HEK293T (cell line): ENCODE measurements around the gene GSDME.

Experiments
- CTCF ChIA-PET: fragments of 350-600 bp; formaldehyde crosslinking; extraction: SDS; loops from one replicate; lab custom pipeline; 2021; ENCODE audit warnings: antibody characterized with exemption, inconsistent platforms; lab: Yijun Ruan, JAX
- POLR2A ChIA-PET: fragments of 350-600 bp; formaldehyde crosslinking; extraction: SDS; loops from one replicate; lab custom pipeline; 2020; ENCODE audit warnings: antibody characterized with exemption, inconsistent platforms; lab: Yijun Ruan, JAX
- DNase-seq: peaks from one replicate; pipeline ENCODE4 v3.0.0; 2012; ENCODE audit warnings: mixed read lengths; ENCODE audit errors: extremely low spot score
- ARNT ChIP-seq: fragments of 450-650 bp; IDR thresholded peaks from 2 replicates; pipeline ENCODE4 v1.6.1; 2017; ENCODE audit warnings: mild to moderate bottlenecking
- BHLHE40 ChIP-seq: fragments of 450-650 bp; IDR thresholded peaks from 2 replicates; pipeline ENCODE4 v1.6.1; 2016; ENCODE audit warnings: mild to moderate bottlenecking, moderate library complexity, borderline replicate concordance
- CTBP1 ChIP-seq: fragments of 450-650 bp; IDR thresholded peaks from 2 replicates; pipeline ENCODE4 v1.6.1; 2016; ENCODE audit warnings: borderline replicate concordance
- ELF4 ChIP-seq: fragments of 450-650 bp; IDR thresholded peaks from 2 replicates; pipeline ENCODE4 v1.6.1; 2017; ENCODE audit warnings: antibody characterized with exemption
- FOXA1 ChIP-seq: fragments of 450-650 bp; IDR thresholded peaks from 2 replicates; pipeline ENCODE4 v1.6.1; 2016; ENCODE audit warnings: mild to moderate bottlenecking
- FOXK2 ChIP-seq: fragments of 450-650 bp; IDR thresholded peaks from 2 replicates; pipeline ENCODE4 v1.6.1; 2016; ENCODE audit warnings: mild to moderate bottlenecking
- FOXM1 ChIP-seq: fragments of 450-650 bp; IDR thresholded peaks from 2 replicates; pipeline ENCODE4 v1.6.1; 2017; ENCODE audit warnings: mild to moderate bottlenecking, borderline replicate concordance
- HDGF ChIP-seq: fragments of 450-650 bp; IDR thresholded peaks from 2 replicates; pipeline ENCODE4 v1.6.1; 2017; ENCODE audit warnings: antibody characterized with exemption, borderline replicate concordance
- L3MBTL2 ChIP-seq: fragments of 450-650 bp; conservative IDR thresholded peaks from 2 replicates; pipeline ENCODE4 v1.6.1; 2016; ENCODE audit warnings: mild to moderate bottlenecking
- LEF1 ChIP-seq: fragments of 450-650 bp; IDR thresholded peaks from 2 replicates; pipeline ENCODE4 v1.6.1; 2017; ENCODE audit warnings: mild to moderate bottlenecking, borderline replicate concordance
- NFRKB ChIP-seq: fragments of 450-650 bp; IDR thresholded peaks from 2 replicates; pipeline ENCODE4 v1.6.1; 2016; ENCODE audit warnings: mild to moderate bottlenecking, moderate library complexity
- SP1 ChIP-seq: fragments of 450-650 bp; IDR thresholded peaks from 2 replicates; pipeline ENCODE4 v1.6.1; 2017
- SUZ12 ChIP-seq: fragments of 450-650 bp; IDR thresholded peaks from 2 replicates; pipeline ENCODE4 v1.6.1; 2016; ENCODE audit warnings: mild to moderate bottlenecking
- TARDBP ChIP-seq: fragments of 450-650 bp; IDR thresholded peaks from 2 replicates; pipeline ENCODE4 v1.6.1; 2016
- ZNF384 ChIP-seq: fragments of 450-650 bp; IDR thresholded peaks from 2 replicates; pipeline ENCODE4 v1.6.1; 2016
- TF ChIP-seq, protein P1 (sequence below): fragments of 450-650 bp; IDR thresholded peaks from 2 replicates; pipeline ENCODE4 v1.6.1; 2016

The GSDME gene

GRCh38 chr7:24728503-24729364 is 28.5 kb downstream of the GSDME start:
- DNase-seq, result no peak
- ChIA-PET POLR2A (no interaction called here), CTCF (no interaction called here)
- TF ChIP-seq ZNF384 (no peak), LEF1 (no peak), NFRKB (no peak), SP1 (no peak), FOXK2 (no peak), TARDBP (no peak), FOXA1 (no peak), ELF4 (no peak), CTBP1 (no peak), L3MBTL2 (no peak)

DNA sequence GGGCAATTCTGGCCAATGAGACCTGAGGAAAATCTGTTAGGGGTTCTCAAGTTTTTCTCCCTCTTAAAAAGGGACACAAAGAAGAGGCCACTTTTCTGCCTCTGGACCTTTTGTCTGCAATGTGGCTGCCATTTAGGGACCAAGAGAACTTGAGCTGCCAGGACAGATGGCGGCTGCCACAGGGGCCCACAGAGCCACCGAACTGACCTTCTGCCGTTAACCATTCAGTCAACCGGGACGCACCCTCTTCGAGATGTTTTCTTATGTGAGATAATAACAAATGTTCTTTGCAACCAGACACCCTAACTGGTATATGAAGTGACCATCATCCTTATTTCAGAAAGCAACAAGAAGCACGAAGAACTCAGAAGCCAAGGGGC is 29.2 kb downstream of the GSDME start:
- TF ChIP-seq TARDBP, result no peak
- no peak for TF ChIP-seq ELF4
- TF ChIP-seq, protein P1, sequence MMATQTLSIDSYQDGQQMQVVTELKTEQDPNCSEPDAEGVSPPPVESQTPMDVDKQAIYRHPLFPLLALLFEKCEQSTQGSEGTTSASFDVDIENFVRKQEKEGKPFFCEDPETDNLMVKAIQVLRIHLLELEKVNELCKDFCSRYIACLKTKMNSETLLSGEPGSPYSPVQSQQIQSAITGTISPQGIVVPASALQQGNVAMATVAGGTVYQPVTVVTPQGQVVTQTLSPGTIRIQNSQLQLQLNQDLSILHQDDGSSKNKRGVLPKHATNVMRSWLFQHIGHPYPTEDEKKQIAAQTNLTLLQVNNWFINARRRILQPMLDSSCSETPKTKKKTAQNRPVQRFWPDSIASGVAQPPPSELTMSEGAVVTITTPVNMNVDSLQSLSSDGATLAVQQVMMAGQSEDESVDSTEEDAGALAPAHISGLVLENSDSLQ, result no peak
- TF ChIP-seq SP1, result no peak
- no peak for TF ChIP-seq L3MBTL2
- no peak for TF ChIP-seq SUZ12
- TF ChIP-seq BHLHE40, result no peak
- no peak for TF ChIP-seq CTBP1
- TF ChIP-seq ZNF384, result no peak
- no peak for TF ChIP-seq NFRKB
- no peak for TF ChIP-seq FOXA1
- TF ChIP-seq FOXM1, result no peak
- ChIA-PET CTCF (no interaction called here), POLR2A (no interaction called here)
- no peak for DNase-seq

GRCh38 chr7:24727154-24728120 is 29.8 kb downstream of the GSDME start:
- ChIA-PET POLR2A (no interaction called here), CTCF (no interaction called here)
- no peak for TF ChIP-seq TARDBP
- TF ChIP-seq BHLHE40, result no peak
- no peak for TF ChIP-seq SP1
- no peak for TF ChIP-seq FOXK2
- TF ChIP-seq L3MBTL2, result no peak
- TF ChIP-seq HDGF, result no peak
- TF ChIP-seq, protein P1, result no peak
- TF ChIP-seq LEF1, result no peak
- no peak for TF ChIP-seq NFRKB
- no peak for TF ChIP-seq CTBP1
- TF ChIP-seq ELF4, result no peak
- no peak for TF ChIP-seq ARNT
- DNase-seq, result no peak

GRCh38 chr7:24725554-24726241 is 31.6 kb downstream of the GSDME start:
- no peak for DNase-seq
- POLR2A ChIA-PET, result no interaction called here
- TF ChIP-seq NFRKB, result no peak
- no peak for TF ChIP-seq FOXK2
- no peak for TF ChIP-seq LEF1
- no peak for TF ChIP-seq SUZ12
- no peak for TF ChIP-seq TARDBP
- TF ChIP-seq FOXM1, result no peak
- no peak for TF ChIP-seq CTBP1
- TF ChIP-seq, protein P1, result no peak
- no peak for TF ChIP-seq L3MBTL2
- no peak for TF ChIP-seq SP1

DNA sequence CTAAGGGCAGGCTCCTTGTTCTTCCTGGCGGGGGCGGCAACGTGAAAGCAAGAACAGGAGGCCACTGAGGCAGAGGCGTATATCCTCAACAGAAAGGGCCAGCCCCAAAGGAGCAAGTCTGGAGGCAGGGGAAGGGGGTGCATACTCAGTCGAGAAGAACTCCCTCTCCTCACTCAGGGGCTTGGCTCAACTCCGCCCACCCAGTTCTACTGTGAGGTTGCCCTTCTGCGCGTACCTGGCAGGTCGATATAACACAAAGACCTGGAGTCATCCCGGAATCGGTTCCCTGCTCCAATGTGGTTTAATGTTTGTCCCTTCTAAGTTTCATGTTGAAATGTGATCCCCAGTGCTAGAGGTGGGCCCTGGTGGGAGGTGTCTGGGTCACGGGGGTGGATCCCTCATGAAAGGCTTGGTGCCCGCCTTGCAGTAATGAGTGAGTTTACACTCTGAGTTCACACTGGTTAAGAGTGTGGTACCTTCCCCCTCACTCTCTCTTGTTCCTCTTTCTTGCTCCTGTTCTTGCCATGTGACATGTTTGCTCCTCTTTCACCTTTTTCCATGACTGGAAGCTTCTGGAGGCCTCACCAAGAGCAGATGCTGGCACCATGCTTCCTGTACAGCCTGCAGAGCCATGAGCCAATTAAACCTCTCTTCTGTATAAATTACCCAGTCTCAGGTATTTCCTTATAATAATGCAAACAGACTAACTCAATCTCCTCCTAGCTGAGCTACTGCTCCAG is 32.6 kb downstream of the GSDME start:
- DNase-seq, result no peak
- CTCF ChIA-PET, result interaction anchor here (0.6 kb wide), 1 partner anchor 942 kb away, joined by 3 read pairs; no protein-coding TSS in a partner anchor
- TF ChIP-seq, protein P1, result no peak
- TF ChIP-seq SUZ12 (no peak), FOXA1 (no peak), BHLHE40 (no peak), TARDBP (no peak), ELF4 (no peak), HDGF (no peak), ARNT (no peak), CTBP1 (no peak), ZNF384 (no peak), SP1 (no peak), L3MBTL2 (no peak), FOXM1 (no peak), NFRKB (no peak), FOXK2 (no peak)
- POLR2A ChIA-PET, result no interaction called here

More at GRCh38 chr7:24725554-24726241, 31.6 kb downstream of the GSDME start:
- CTCF ChIA-PET, result no interaction called here
